Right atrium auricular region (tissue), 2 donors: ENCODE data around the gene ACVR1B. TPM values are rescaled to one million over a fixed set of nuclear protein-coding genes. Genes with fewer than 3 reads are reported as not detected.

Source experiments
- DNase-seq: peaks from one replicate; pipeline ENCODE4 v3.0.0-alpha.2; 2019; ENCODE audit warnings: low spot score
- H3K27ac ChIP-seq, 2 donors: fragments of 200-600 bp; sonication (generic); 1 replicate in 1 of 2; 2 replicates in 1 of 2; pipeline ENCODE4 v1.5.1; 2016 to 2019
- H3K27me3 ChIP-seq, 2 donors: fragments of 200-600 bp; sonication (generic); one replicate each; pipeline versions ENCODE4 v1.5.1 to v1.6.0; 2017 to 2019
- H3K36me3 ChIP-seq: fragments of 200-600 bp; sonication (generic); one replicate; pipeline ENCODE4 v1.5.1; 2016
- H3K4me1 ChIP-seq, 2 donors: fragments of 200-600 bp; sonication (generic); one replicate each; pipeline versions ENCODE4 v1.5.1 to v1.6.0; 2017 to 2019
- H3K4me3 ChIP-seq, 2 donors: fragments of 200-600 bp; sonication (generic); 1 replicate in 1 of 2; 2 replicates in 1 of 2; pipeline ENCODE4 v1.5.1; 2017 to 2019; ENCODE audit warnings: mild to moderate bottlenecking in 1 of 2, moderate library complexity in 1 of 2
- H3K9me3 ChIP-seq, 2 donors: fragments of 200-600 bp; sonication (generic); one replicate each; pipeline ENCODE4 v1.5.1; 2019
- CTCF ChIP-seq, 2 donors: fragments of 200-600 bp; sonication (generic); IDR thresholded peaks; one replicate each; pipeline ENCODE4 v1.5.1; 2019; ENCODE audit warnings: antibody characterized with exemption in 2 of 2
- total RNA-seq, 2 donors: library from RNA; depleted of rRNA; stranded (reverse); fragments of >200 nt; gene quantifications; one replicate each; pipeline ENCODE4 v1.1.0, GENCODE V29; 2016

Gene ACVR1B
- total RNA-seq, 2 donors from 2014 or later = 8.2 to 12.5 TPM

- Histone ChIP-seq H3K27me3 (no peaks in the 10 kb centered on the region), H3K27ac (no peak overlapping the region), H3K9me3 (no peaks in the 10 kb centered on the region), H3K4me1 (peaks cover 0 to 52% of the 10 kb centered on the region in 2 donors), H3K4me3 (no peak overlapping the region), H3K36me3 (no peaks in the 10 kb centered on the region)
- no peak for TF ChIP-seq CTCF (IDR thresholded peaks at IDR 0.05)
- no peak for DNase-seq
Measured at GRCh38 chr12:51925346-51926063, 26.0 kb upstream of the ACVR1B start.

- Histone ChIP-seq H3K27ac (peak overlapping the region; percentile 9 to 12), H3K4me3 (no peak overlapping the region), H3K9me3 (no peaks in the 10 kb centered on the region), H3K36me3 (no peaks in the 10 kb centered on the region), H3K4me1 (peaks cover 0 to 50% of the 10 kb centered on the region in 2 donors), H3K27me3 (no peaks in the 10 kb centered on the region)
- no peak for DNase-seq
- TF ChIP-seq CTCF (IDR thresholded peaks at IDR 0.05) = no peak
Measured at GRCh38 chr12:51926064-51926632, 25.4 kb upstream of the ACVR1B start.

- no peaks in the 10 kb centered on the region for H3K36me3 ChIP-seq
- H3K9me3 ChIP-seq = no peaks in the 10 kb centered on the region
- peak overlapping the region in 1 of 2 donors; percentile 9 for H3K27ac ChIP-seq
- peaks cover 0 to 45% of the 10 kb centered on the region in 2 donors for H3K4me1 ChIP-seq
- DNase-seq = no peak
- peak in 1 of 2 donors; percentile 53 for TF ChIP-seq CTCF (IDR thresholded peaks at IDR 0.05)
- H3K27me3 ChIP-seq = no peaks in the 10 kb centered on the region
- no peak overlapping the region for H3K4me3 ChIP-seq
Measured at GRCh38 chr12:51926718-51927117, 24.8 kb upstream of the ACVR1B start.

- no peak for TF ChIP-seq CTCF (IDR thresholded peaks at IDR 0.05)
- Histone ChIP-seq H3K27ac (no peak overlapping the region), H3K4me1 (peaks cover 0 to 9% of the 10 kb centered on the region in 2 donors), H3K36me3 (no peaks in the 10 kb centered on the region), H3K9me3 (no peaks in the 10 kb centered on the region), H3K27me3 (no peaks in the 10 kb centered on the region), H3K4me3 (no peak overlapping the region)
- no peak for DNase-seq
Measured at GRCh38 chr12:51932218-51933076, 19.1 kb upstream of the ACVR1B start.

- DNase-seq = no peak
- no peak overlapping the region for H3K4me3 ChIP-seq
- no peak for TF ChIP-seq CTCF (IDR thresholded peaks at IDR 0.05)
Measured at GRCh38 chr12:51934080-51934479, 17.4 kb upstream of the ACVR1B start.

More at GRCh38 chr12:51934080-51934479, 17.4 kb upstream of the ACVR1B start:
- Histone ChIP-seq H3K9me3 (no peaks in the 10 kb centered on the region), H3K27ac (no peak overlapping the region), H3K4me1 (peaks cover 0 to 9% of the 10 kb centered on the region in 2 donors), H3K36me3 (no peaks in the 10 kb centered on the region), H3K27me3 (no peaks in the 10 kb centered on the region)
